Heart left ventricle (tissue), 16 donors: Measurements from ENCODE around the gene NEUROG1. TPM values are rescaled to one million over a fixed set of nuclear protein-coding genes. Genes with fewer than 3 reads are reported as not detected.

Experiments used
- ATAC-seq, 4 donors: fragments of 200-7000 bp; cut with Tn5 transposase; one replicate each; pipeline ENCODE4 v1.9.1; 2020 to 2022; ENCODE audit warnings: moderate library complexity in 4 of 4, mild to moderate bottlenecking in 3 of 4, moderate number of reproducible peaks in 1 of 4
- DNase-seq, 5 donors: peaks; one replicate each; pipeline ENCODE4 v3.0.0-alpha.2; 2020
- H3K27ac ChIP-seq, 12 donors: fragments of 200-600 bp; sonication (generic) in 4 of 12; one replicate each; pipeline versions ENCODE4 v1.5.0 to v1.8.0; 2016 to 2022; ENCODE audit warnings: mild to moderate bottlenecking in 2 of 12
- H3K27me3 ChIP-seq, 9 donors: fragments of 200-600 bp; sonication (generic) in 2 of 9; one replicate each; pipeline versions ENCODE4 v1.5.1 to v1.8.0; 2016 to 2022; ENCODE audit warnings: mild to moderate bottlenecking in 3 of 9
- H3K36me3 ChIP-seq, 9 donors: fragments of 200-600 bp; sonication (generic) in 2 of 9; one replicate each; pipeline versions ENCODE4 v1.5.0 to v1.8.0; 2018 to 2022; ENCODE audit warnings: mild to moderate bottlenecking in 2 of 9
- H3K4me1 ChIP-seq, 12 donors: fragments of 200-600 bp; sonication (generic) in 4 of 12; one replicate each; pipeline versions ENCODE4 v1.5.0 to v1.8.0; 2016 to 2022; ENCODE audit warnings: mild to moderate bottlenecking in 3 of 12
- H3K4me3 ChIP-seq, 12 donors: fragments of 200-600 bp; sonication (generic) in 4 of 12; one replicate each; pipeline versions ENCODE4 v1.5.0 to v1.8.0; 2017 to 2022; ENCODE audit warnings: mild to moderate bottlenecking in 9 of 12, moderate library complexity in 4 of 12
- H3K9me3 ChIP-seq, 12 donors: fragments of 200-600 bp; sonication (generic) in 4 of 12; one replicate each; pipeline versions ENCODE4 v1.5.0 to v1.8.0; 2016 to 2022; ENCODE audit warnings: mild to moderate bottlenecking in 1 of 12
- POLR2A ChIP-seq, 2 donors: fragments of 450-650 bp; IDR thresholded peaks; one replicate each; pipeline ENCODE4 v1.6.1; 2017; ENCODE audit warnings: antibody characterized with exemption in 2 of 2, mild to moderate bottlenecking in 2 of 2, moderate library complexity in 2 of 2
- WGBS, 4 donors: extraction: QIAGEN DNeasy Blood & Tissue Kit in 2 of 4; methylation state at CpG; one replicate each; pipeline versions ENCODE4 v1.1.5 to v1.1.7; 2013 to 2018; 5-methylcytosine and 5-hydroxymethylcytosine counted together
- intact Hi-C, 10 donors: fragments of 100-400 bp; cut with DNase I; formaldehyde crosslinking; loops; one replicate each; pipeline versions ENCODE4 v1.11.1 to v1.14.2; 2022
- polyA plus RNA-seq, 2 donors: library from polyadenylated mRNA; stranded (reverse); fragments of 200-250 nt; gene quantifications; one replicate each; pipeline ENCODE4 v1.2.3, GENCODE V29; 2013
- total RNA-seq, 9 donors: library from RNA; depleted of rRNA in 2 of 9; stranded (reverse); fragments of >200 nt in 2 of 9; fragmentation: NEBNext Ultra II Directional in 3 of 9; extraction: Animal tissue kit (Norgen Biotek cat#: 25700) in 3 of 9; gene quantifications; one replicate each; pipeline versions ENCODE4 v1.1.0 to v1.2.4, GENCODE V29; 2016 to 2023
- TF ChIP-seq, protein P1 (sequence below), 12 donors: fragments of 200-600 bp; sonication (generic) in 4 of 12; IDR thresholded peaks; one replicate each; pipeline versions ENCODE4 v1.5.0 to v1.8.0; 2018 to 2022; ENCODE audit warnings: antibody characterized with exemption in 12 of 12, mild to moderate bottlenecking in 5 of 12
- donor health status: ischemic (EF 13 %, LVEDD 7.1; RV severe dilation, severe dysfunction).
- donor health status: healthy with polysubstance abuse.
- donor health status: DM: no; HTN: yes; CAD: no.
- donor health status: DM: no; HTN: no; CAD: no.
- donor health status: ischemic (EF 25% LVEDD 6.9; RV normal size, moderate dysfunction).
- donor health status: ischemic (EF 25% LVEDD 5.7; RV mildly dilated, moderate dysfunction).
- donor health status: healthy.
- donor health status: DM: yes; HTN: yes; CAD: no.
- donor health status: ischemic (EF 35%, LVEDD 5.7; RV mildly dilated, moderate dysfunction).
- donor health status: nonischemic (EF 11% LVEDD 7.7; RV severe dilation, severe dysfunction).
- donor health status: DM: yes; HTN: yes; CAD: no.
- donor health status: PGD.
- donor health status: ischemic (EF 29% LVEDD 5.4; RV normal size, mild dysfunction).
- donor health status: nonischemic (EF 23%, LVEDD 6.1; RV moderate dilation, normal function).

The NEUROG1 gene
- total and polyA plus RNA-seq, 11 donors, result not detected

DNA sequence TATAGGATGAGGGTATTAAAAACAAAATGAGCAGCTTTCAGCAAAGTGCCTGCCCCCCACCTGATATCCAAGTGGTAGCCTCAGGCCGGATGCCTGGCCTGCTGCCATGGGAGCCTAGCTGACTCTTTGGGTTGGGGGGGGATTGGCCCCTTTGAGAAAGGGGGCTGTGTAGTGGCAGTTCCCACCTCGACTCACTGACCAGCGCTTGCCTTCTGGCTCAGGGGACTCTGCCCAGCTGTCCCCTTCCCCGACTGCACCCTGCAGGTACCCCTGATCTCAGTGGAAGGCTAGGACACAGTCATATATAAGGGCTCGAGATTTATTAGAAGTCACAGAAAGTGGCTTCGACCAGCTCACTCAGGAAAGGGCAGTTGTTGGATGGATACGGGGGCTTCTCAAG is 1.5 kb upstream of the NEUROG1 start:
- no peak overlapping the region for H3K4me3 ChIP-seq
- H3K27ac ChIP-seq, result no peak overlapping the region
- ATAC-seq (no peak), DNase-seq (no peak)
- peaks cover 0 to 18% (median 0%) of the 10 kb centered on the region in 12 donors for H3K4me1 ChIP-seq
- TF ChIP-seq, protein P1, sequence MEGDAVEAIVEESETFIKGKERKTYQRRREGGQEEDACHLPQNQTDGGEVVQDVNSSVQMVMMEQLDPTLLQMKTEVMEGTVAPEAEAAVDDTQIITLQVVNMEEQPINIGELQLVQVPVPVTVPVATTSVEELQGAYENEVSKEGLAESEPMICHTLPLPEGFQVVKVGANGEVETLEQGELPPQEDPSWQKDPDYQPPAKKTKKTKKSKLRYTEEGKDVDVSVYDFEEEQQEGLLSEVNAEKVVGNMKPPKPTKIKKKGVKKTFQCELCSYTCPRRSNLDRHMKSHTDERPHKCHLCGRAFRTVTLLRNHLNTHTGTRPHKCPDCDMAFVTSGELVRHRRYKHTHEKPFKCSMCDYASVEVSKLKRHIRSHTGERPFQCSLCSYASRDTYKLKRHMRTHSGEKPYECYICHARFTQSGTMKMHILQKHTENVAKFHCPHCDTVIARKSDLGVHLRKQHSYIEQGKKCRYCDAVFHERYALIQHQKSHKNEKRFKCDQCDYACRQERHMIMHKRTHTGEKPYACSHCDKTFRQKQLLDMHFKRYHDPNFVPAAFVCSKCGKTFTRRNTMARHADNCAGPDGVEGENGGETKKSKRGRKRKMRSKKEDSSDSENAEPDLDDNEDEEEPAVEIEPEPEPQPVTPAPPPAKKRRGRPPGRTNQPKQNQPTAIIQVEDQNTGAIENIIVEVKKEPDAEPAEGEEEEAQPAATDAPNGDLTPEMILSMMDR (IDR thresholded peaks at IDR 0.05), result no peak
- TF ChIP-seq POLR2A (IDR thresholded peaks at IDR 0.05), result no peak
- no peaks in the 10 kb centered on the region for H3K36me3 ChIP-seq
- WGBS, 4 donors, result 38 to 65% (median 49%) methylated on average over 7 of the region's 7 CpGs
- peaks cover 35 to 100% (median 75%) of the 10 kb centered on the region in 9 donors for H3K27me3 ChIP-seq
- intact Hi-C loops, result no loop called here
- H3K9me3 ChIP-seq, result no peaks in the 10 kb centered on the region

DNA sequence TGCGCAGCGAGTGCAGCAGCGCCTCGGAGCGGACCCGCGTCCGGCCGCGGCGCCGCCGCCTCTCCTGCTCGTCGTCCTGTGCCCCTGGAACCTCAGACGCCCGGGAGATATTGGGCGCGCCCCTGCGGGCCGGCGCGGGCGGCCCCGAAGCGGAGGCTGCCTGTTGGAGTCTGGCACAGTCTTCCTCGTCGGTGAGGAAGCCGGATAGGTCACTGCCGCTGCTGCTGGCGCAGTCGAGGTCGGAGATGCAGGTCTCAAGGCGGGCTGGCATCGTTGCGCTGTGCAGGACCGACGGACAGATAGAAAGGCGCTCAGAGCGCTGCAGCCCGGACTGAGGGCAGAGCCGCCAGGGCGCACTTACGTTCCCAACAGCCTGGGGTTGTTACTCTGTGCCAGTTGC is 344 bp downstream of the NEUROG1 start:
- intact Hi-C loops, result no loop called here
- peaks cover 0 to 18% (median 0%) of the 10 kb centered on the region in 12 donors for H3K4me1 ChIP-seq
- H3K27me3 ChIP-seq, result peaks cover 37 to 100% (median 79%) of the 10 kb centered on the region in 9 donors
- H3K36me3 ChIP-seq, result no peaks in the 10 kb centered on the region
- WGBS, 4 donors, result 1 to 7% (median 2%) methylated on average over 24 to 44 of the region's 44 CpGs; no CpG with 5 or more reads in 1 of the 4 donors
- no peak overlapping the region for H3K27ac ChIP-seq
- no peaks in the 10 kb centered on the region for H3K9me3 ChIP-seq
- no peak for ATAC-seq
- no peak for DNase-seq
- no peak overlapping the region for H3K4me3 ChIP-seq
- no peak for TF ChIP-seq POLR2A (IDR thresholded peaks at IDR 0.05)
- TF ChIP-seq, protein P1 (IDR thresholded peaks at IDR 0.05), result no peak

DNA sequence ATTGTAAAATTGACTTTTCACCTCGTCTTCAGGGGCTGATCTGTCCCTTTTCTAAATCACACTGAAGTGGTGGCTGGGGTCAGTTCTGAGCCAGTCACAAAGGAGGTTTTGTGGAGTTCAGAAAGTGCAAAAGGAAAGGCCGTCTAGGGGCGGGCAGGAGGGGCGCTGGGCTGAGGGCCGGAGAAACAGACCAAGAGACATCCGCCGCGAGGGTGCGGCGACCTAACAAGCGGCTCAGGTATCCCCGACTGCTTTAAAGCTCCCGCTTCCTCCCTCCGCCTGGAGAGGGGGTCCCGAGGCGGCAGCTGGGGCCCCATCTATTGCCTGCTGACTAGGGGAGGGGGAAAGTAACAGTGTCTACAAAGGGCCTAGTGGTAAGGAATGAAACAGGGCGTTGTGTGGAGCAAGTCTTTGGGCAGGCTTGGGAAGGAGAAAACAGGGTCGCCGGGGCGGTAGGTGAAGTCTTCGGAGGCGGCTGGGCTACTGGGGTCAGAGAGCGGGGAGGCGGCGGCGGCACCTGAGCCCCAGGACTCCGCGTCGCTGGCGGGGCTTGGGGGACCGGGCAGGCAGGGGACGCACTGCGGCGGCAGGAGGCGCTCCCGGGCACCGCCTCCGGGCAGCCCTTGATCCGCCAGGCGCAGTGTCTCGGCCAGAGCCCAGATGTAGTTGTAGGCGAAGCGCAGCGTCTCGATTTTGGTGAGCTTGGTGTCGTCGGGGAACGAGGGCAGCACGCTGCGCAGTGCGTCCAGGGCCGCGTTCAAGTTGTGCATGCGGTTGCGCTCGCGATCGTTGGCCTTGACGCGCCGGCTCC is 950 bp downstream of the NEUROG1 start:
- H3K27me3 ChIP-seq, result peaks cover 37 to 100% (median 79%) of the 10 kb centered on the region in 9 donors
- ATAC-seq (no peak), DNase-seq (no peak)
- H3K36me3 ChIP-seq, result no peaks in the 10 kb centered on the region
- no peak for TF ChIP-seq POLR2A (IDR thresholded peaks at IDR 0.05)
- TF ChIP-seq, protein P1 (IDR thresholded peaks at IDR 0.05), result no peak
- H3K27ac ChIP-seq, result no peak overlapping the region
- H3K9me3 ChIP-seq, result no peaks in the 10 kb centered on the region
- intact Hi-C loops, result no loop called here
- H3K4me1 ChIP-seq, result peaks cover 0 to 18% (median 0%) of the 10 kb centered on the region in 12 donors
- H3K4me3 ChIP-seq, result no peak overlapping the region
- WGBS, 4 donors, result 1 to 4% (median 3%) methylated on average over 38 to 61 of the region's 61 CpGs

GRCh38 chr5:135533794-135534193 is 2.0 kb downstream of the NEUROG1 start:
- 16 to 30% (median 25%) methylated on average over 3 of the region's 3 CpGs for WGBS, 4 donors
- no peak for TF ChIP-seq POLR2A (IDR thresholded peaks at IDR 0.05)
- TF ChIP-seq, protein P1 (IDR thresholded peaks at IDR 0.05), result no peak

More at GRCh38 chr5:135533794-135534193, 2.0 kb downstream of the NEUROG1 start:
- Histone ChIP-seq H3K4me3 (no peak overlapping the region), H3K9me3 (no peaks in the 10 kb centered on the region), H3K4me1 (peaks cover 0 to 18% (median 0%) of the 10 kb centered on the region in 12 donors), H3K36me3 (no peaks in the 10 kb centered on the region), H3K27me3 (peaks cover 37 to 100% (median 73%) of the 10 kb centered on the region in 9 donors), H3K27ac (no peak overlapping the region)
- no peak for DNase-seq
- intact Hi-C loops, result no loop called here
- no peak for ATAC-seq
